Epidermal melanocyte (primary cell): ENCODE data around the gene CROCC2.

ENCODE experiments used
- DNase-seq: peaks from one replicate; pipeline ENCODE4 v3.0.0; 2011; ENCODE audit warnings: low spot score; ENCODE audit not compliant: insufficient read length

Gene CROCC2

DNA sequence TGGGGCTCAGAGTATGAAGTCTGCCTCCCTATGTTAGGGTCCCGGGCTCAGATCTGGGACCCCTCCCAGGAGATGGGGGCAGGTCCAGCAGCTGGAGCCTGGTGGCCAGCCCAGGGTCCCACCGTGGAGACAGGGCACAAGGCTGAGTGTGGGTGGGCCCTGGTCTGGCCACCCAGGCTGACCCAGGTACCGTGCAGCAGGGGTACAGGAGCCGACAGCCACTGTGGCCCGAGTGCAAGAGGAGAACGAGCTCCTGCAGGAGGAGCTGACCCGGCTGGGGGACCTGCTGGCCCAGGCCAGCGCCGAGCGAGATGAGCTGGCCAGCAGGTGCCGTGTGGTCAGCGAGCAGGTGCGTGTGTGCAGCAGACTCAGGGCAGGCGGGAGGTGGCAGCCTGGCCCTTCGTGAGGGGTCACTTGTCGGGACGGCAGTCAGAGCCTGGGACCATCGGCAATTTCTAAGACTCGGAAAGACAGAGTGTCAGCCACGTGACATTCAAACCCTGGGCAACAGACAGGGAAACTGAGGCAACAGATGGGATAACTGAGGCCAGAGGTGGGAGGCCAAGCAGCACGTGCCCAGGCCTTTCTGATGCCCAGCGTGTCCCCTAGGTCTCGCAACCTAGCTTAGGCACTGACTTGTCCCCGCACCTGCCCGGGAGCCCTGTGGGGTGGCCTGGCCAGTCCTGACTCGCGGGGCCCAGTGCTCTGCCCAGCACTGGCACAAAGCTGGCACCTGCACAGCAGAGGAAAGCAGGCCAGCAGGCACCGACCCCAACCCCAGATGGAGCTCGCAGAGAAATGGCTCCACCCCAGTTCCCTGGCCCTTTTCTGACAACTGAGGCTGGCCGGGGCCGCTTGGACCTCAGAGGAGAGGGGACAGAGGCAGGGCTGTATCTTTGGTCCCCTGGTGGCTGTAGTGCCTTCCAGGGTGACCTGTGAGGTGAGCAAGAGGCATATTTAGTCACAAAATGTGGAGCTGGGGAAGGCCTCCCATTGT is 13.9 kb downstream of the CROCC2 start:
- DNase-seq: peak; percentile 7

DNA sequence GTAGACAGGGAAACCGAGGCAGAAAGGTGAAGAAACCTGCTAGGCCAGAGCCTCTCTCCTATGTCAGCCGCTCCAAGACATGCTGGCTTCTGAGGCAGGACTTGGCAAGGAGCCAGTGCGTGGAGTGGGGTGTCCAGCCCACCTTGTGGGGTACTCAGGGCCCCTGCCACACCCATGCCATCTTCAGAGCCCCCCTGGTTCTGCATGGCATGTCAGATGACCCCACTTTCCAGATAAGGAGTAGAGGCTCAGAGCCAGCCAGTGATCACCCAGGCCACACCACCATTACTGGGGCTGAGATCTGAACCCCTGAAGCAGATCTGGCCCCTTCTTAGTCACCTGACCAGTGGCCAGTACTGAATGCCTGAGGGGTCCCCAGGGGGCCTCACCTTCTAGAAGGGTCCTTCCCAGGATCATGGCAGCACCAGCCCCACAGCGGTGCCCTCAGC is 14.7 kb downstream of the CROCC2 start:
- DNase-seq: peak; percentile 16

DNA sequence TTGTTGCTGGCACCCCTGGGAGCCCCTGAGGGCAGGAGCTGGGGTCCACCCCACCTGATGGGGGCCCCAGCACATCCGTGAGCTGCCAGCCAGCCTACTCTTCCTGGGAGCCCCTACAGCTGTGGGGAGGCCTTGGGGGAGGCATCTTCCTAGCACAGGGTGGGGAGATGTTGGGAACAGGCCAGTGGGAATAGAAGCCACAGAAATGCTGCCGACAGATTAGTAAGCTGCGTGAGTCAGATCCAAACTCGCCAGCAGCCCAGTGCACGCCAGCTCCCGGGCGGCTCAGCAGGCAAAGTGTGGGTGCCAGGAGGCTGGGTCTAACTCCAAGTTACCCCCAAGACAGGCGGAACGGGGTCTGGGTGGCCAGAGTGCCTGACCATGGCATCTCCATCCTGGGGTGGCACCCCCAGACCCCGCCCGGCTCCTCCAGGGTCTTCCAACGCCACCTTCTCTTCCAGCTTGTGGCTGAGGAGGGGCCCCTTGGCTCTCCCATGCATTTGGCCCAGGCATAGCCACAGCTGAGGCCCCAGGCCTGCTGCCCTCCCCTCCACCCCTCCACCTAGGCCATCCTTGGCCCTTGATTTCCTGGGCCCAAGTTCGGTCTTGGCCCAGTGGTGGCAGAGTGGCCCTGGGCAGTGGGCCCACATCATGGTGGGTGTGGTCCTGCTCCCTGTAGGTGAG is 15.3 kb downstream of the CROCC2 start:
- DNase-seq: peak; percentile 71

DNA sequence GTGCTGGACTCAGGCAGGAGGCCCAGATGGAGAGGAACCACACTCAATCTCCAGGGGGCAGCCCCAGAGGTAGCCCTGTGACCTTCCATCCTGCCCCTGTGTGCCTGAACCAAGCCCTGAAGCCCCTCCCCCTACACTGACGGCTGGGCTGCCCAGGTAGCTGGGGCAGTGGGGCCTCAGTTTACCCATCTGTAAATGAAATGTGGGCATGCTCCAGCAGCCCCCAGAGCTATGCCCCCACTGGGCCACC is 15.8 kb downstream of the CROCC2 start:
- no peak for DNase-seq

DNA sequence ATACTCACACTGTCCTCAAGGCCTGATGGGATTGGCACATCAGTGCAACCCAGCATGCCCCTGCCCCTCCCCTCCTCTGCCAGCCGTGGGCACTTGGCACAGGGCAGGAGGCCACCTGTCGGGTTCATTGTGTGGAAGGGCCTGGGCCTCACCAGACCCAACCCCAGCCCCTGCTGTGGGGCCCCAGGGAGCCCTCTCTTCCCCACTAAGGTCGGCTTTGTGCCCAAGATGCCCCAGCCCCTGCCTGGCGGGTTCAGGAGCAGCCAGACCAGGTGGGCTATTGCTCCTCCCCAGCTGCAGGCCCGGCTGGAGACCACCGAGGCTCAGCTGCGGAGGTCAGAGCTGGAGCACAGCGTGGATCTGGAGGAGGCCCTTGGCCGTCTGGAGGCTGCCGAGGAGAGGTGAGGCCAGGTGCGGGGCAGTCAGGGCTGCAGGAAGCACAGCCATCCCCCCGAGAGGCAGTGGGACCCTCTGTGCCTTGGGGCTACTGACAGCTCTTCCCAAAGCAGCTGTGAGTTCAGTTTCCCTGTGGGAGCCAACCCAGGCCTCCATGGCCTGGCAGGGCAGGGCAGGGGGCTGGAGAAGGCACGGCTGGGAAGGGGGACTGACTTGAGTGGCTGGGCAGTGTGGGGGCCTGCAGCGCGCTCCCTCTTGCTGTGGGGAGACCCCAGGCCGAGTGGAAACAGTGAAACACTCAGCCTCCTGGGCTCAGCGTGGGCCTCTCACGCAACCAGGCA is 16.3 kb downstream of the CROCC2 start:
- DNase-seq: no peak

DNA sequence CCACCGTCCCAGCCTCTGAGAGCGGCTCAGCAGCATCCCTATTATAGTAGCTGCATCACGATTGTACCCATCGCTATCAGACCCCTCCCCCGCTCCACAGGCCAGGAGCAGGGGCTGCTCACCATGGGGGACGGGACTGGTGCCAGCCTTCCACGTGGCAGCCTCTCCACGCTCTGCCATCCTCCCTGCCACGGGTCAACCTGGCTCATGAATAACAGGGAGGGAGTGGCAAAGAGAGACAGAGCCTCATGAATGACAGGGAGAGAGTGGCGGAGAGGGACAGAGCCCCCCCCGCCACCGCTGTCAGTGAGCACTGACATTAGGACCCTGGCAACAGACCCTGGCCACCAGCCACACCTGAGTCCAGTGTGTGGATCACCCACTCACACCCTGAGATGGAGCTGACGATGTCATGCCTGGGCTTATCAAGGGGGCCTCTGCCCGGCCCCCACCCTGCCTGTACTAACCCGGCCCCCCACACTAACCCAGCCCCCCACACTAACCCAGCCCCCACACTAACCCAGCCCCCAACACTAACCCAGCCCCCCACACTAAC is 16.9 kb downstream of the CROCC2 start:
- DNase-seq: peak; percentile 11

DNA sequence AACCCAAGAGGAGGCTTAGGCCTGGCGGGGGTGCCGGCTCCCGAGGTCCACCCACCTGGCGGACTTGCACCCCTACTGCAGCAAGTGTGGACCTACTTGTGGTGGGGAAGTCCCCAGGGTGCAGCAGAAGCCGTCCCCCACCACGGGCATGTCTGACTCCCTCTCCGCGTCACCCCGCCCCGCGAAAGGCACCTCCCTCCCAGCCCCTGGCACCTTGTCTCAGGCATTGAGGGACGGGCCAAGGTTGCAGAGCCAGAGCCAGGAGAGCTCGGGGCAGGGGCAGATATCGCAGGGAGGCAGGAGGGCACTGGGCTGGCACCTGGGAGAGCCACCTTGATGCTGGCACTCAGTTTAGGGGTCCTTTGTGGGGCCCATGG is 19.0 kb downstream of the CROCC2 start:
- DNase-seq: no peak

DNA sequence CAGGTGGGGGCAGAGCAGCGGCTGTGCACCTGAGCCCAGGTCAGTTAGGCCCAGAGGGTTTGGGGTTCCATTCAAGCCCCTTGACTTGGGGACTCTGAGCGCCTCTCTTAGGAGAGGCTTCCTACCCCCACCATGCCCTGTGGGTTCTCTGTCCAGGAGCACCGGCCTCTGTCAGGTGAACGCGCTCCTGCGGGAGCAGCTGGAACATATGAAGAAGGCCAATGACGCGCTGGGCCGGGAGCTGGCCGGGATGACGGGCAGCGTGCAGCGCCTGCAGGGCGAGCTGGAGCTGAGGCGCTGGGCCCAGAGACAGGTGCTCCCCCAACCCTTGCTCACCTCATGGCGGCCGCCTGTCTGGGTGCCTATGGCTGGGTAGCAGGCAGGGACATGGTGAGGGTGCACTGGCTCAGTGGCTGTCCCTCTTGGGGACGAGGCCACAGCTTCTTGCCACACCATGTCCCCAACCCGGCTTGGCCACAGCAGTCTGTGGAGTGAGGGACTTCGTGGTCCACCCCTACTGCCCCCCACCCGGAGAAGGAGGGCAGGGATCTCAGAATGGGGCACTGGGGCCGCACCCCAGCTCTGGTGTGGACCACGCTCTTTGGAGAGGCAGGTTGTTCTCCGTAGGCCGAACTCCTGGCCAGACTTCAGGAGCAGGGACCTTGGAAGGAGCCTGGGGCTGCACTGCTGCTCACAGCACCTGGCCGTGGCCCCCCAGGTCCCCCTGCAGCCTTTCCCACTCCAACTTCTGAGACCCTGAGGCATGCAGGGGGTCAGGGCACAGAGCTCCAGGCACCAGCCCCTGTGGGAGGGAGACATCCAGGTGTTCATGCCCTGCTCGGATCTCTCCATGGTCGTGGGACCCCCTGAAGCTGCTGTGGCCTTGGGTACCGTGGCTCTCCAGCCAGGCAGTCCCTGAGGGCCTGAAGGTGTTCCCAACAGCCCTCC is 19.7 kb downstream of the CROCC2 start:
- no peak for DNase-seq

DNA sequence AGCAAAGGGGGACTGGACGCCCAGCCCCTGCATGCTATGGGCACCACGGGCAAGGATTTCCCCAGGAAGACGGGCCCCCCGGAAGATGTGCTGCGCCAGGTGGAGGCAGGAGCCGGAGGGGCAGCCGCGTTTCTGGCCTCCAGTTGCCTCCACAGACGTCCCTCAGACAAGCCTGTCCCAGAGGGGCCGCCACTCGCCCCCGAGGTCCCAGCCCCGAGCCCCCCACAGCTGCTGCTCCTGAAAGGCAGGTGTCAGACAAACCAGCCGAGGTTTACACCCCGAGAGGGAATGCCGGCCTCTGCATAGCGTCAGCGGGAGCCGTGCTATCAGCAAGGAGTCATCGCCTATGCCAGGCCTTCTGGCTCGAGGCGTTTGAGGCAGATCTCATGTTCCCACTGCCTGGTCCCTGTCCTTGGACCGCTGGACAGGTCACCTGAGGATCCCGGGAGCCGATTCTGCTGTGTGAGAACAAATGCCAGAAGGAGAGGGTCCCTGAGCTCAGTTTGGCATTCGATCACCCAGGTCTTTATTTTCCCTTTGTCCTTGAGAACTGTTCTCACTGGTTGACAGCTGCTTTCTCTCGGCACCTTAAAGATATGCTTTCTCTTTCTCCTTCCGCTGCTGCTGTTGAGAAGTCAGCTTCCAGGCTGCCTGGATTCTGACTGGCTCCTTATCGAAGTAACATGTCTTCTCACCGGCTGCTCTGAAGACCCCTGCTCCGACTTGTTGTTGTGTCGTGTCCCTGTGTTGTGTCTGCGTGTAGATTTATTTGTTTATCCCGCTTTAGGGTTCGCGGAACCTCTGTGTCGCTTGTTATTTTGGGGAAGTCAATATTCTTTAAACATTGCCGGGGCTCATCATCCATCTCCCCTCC is 20.6 kb downstream of the CROCC2 start:
- DNase-seq: no peak

DNA sequence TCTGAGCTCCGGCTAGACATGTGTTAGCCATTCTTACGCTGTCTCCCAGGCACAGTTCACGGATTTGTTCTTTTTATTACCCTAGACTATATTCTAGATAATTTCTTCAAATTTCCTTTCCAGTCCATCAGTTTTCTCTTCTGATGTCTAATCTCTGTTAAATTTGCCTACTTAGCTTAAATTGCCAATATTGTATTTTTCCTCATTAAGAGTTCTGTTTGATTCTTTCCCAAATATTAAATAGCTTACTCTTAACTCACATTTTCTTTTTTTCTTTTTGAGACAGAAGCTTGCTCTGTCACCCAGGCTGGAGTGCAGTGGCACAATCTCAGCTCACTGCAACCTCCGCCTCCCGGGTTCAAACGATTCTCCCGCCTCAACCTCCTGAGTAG is 21.2 kb downstream of the CROCC2 start:
- DNase-seq: no peak

DNA sequence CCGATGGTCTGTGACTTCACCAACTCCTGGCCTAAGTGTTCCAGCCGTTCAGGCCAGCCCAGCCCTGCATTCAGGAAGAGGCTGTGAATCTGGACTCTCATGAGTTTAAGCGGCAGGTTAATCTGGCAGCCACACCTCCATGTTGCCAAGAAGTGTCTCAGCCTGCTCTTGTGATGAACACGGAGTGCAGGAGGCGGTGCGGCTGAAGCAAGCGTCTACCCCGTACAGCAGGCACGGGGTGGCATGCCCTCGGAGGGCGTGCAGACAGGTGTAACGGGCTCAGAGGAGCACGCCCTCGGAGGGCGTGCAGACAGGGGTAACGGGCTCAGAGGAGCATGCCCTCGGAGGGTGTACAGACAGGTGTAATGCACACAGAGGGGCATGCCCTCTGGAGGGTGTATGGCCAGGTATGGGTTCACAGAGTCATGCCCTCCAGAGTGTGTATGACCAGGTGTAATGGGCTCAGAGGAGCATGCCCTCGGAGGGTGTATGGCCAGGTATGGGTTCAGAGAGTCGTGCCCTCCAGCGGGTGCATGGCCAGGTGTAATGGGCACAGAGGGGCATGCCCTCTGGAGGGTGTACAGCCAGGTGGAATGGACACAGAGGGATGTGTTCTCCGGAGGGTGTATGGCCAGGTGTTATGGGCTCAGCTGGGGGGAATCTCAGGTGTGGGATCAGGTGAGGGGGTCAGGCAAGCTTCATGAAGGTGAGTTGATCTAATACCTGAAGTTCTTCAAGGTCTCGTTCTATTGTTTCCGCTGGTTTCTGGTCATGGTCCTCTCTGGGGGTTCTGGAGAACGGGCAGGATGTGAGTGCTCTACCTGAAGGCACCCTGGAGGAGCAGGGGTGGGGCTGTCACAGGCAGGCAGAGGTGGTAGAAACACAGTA is 22.6 kb downstream of the CROCC2 start:
- DNase-seq: no peak

DNA sequence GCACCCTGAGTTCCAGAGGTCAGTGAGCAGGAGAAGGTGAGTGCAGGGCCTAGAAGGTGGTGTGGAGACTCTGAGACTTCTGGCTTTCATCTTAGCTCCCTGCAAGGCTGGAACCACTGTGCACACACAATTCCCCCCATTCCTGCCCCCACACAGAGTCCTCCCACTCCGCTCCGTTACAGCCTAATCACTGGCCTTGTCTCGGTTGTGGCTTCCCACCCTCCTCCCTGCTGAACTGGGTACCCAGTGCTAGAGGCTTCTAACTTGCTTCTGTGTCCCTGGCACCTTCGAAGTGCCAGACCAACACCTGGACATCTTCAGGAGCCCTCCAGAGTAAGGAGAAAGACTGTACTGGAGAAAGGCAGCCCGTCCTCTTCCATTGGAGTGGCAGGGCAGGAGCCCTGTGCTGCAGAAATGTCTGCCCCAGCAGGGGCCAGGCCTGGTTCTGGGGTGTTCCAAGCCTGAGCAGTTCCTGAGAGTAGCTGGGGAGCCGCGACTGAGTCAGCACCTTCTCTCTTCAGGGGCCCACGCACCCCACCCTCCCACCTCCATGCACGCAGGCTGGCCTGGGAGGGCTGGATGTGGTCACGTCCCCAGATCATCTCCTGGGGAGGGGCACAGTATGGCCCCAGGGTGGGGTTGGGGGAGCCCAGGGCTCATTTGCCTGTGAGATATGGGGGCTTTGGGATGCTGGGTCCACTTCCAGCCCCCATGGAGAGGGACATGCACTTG is 23.4 kb downstream of the CROCC2 start:
- no peak for DNase-seq

DNA sequence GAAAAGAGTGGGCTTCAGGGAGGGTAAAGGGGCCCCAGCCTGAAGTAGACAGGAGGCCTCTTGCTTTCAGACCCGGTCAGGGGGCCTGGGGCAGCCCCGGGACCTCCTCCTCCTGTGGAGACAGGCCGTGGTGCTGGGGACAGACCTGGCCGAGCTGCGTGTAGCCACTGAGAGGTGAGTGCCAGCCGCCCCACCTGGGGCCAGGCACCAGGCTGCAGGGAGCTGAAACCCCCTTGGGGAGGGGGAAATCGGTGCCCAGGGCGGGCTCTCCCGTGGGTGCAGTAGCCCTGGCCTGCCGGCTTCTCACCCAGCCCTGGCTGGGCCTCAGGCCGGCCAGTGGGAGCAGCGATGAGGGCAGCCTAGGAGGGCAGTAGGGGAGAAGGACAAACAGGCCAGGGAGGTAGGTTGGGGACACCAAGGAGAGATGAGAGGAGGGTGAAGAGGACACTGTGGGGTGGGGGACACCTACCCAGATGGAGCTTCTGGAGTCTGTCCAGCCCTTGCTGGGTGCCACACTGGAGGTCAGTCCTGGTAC is 24.0 kb downstream of the CROCC2 start:
- DNase-seq: no peak

DNA sequence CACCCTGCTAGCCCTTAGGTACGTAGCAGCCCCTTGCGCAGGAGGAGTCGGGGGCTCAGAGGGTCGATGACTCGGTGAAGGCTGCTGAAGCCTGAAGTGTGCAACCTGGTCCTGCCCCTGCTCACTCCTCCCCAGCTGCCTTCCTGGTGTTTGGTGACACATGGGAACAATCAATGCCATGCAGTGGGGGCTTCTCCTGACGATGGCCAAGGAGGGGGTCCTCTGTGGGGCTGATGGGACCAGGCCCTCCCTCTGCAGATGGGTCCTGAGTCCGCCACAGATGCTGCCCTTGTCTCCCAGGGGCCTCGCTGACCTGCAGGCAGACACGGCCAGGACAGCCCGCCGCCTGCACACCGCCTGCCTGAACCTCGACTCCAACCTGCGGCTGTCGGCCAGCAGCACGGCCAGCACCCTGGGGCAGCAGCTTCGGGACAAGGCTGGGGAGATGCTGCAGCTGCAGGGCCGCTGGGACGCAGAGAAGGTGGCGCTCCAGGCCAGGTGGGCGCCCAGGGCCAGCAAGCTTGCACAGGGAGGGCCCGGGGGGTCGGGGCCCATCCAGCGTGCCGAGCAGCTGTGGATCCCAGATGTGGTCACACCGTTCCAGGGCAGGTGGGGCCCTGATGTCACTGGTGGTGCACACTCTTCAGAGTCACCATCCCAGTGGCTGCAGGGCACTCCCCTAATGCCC is 24.6 kb downstream of the CROCC2 start:
- no peak for DNase-seq

DNA sequence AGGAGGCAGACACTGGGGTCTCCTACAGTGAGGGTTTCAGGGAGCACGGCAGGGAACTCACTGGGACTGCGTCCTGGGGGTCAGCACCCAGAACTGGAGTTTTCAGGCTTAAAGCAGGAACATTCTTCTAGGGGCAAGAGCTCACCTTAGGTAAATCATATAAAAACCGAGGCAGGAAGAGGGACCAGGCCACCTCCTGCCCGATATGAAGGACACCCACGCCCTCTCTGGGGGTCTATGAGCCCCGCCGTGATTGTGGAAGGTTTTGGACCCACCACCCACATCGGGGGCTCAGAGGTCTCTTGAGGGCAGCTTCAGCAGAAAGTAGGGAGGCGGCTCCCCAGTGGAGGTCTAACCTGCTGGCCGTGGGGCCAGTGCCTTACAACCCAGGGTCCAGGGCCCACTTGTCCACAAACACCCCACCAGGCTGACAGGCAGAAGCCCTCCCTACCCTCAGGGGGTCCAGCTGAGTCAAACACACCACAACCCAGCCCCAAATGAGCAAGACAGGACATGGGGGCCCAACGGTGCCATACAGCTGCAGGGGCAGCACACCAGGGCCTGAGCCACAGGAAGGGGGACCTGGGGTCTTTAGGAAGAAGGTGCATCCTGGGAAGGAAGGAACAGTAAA is 25.3 kb downstream of the CROCC2 start:
- DNase-seq: no peak

DNA sequence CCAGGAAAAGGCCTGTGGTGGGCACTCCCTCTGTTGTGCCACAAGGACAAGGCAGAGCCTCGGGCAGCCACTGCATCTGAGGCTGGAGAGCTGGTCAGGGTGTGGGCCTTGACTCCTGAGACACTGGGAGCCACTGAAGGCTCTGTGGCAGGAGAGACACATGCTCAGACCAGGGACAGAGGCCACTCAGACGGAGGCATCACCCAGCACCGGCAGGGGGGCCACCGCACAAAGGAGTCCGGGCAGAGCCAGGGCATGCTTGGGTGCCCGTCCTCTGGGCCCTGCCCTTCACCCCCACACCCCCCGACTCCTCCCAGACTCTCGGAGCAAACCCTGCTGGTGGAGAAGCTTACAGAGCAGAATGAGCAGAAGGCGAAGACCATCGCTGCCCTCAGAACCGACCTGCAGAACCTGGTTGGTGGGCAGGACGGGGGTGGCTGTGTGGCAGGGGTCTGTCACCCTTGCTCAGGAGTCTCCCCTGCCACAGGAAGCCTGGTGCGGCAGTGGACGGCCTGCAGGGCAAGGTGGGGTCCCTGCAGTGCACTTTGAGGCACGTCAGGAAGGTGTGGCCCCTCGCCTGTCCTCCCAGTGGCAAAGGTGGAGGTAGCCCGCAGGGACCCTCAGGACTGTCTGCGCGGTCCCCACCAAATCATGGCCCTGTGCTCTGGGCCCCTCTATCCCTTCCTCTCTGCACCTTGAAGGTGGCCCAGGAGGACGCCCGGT is 26.0 kb downstream of the CROCC2 start:
- no peak for DNase-seq
